ENCODE results near the gene KCNQ1.

Gene KCNQ1

GRCh38 chr11:2462986-2463765 is 18.4 kb downstream of the KCNQ1 start:
- TF ChIP-seq, protein P1, sequence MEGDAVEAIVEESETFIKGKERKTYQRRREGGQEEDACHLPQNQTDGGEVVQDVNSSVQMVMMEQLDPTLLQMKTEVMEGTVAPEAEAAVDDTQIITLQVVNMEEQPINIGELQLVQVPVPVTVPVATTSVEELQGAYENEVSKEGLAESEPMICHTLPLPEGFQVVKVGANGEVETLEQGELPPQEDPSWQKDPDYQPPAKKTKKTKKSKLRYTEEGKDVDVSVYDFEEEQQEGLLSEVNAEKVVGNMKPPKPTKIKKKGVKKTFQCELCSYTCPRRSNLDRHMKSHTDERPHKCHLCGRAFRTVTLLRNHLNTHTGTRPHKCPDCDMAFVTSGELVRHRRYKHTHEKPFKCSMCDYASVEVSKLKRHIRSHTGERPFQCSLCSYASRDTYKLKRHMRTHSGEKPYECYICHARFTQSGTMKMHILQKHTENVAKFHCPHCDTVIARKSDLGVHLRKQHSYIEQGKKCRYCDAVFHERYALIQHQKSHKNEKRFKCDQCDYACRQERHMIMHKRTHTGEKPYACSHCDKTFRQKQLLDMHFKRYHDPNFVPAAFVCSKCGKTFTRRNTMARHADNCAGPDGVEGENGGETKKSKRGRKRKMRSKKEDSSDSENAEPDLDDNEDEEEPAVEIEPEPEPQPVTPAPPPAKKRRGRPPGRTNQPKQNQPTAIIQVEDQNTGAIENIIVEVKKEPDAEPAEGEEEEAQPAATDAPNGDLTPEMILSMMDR (IDR thresholded peaks at IDR 0.05): no peak

DNA sequence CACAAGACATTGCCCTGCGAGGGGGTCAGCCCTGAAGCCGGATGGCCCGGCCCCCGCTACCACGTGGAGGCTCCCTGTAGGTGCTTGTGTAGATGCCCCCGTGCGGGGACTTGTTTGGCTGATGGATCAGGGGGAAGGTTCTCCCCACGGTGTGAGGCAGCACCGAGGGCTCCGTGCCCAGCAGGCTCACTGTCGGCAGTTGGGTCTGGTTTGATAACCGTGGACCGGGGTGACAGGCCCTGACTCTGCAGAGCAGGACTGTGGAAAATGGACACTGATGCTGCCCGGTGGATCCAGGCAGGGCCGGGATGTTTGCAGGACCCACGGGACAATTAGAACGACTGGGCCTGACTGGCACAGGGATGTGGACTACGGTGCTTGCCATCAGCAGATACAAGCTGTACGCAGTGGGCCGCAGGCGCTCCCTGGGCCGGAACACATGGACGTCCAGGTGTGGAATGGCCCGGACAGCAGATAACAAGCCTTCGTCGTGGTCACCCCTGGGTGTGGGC is 19.0 kb downstream of the KCNQ1 start:
- TF ChIP-seq, protein P1 (IDR thresholded peaks at IDR 0.05): no peak

DNA sequence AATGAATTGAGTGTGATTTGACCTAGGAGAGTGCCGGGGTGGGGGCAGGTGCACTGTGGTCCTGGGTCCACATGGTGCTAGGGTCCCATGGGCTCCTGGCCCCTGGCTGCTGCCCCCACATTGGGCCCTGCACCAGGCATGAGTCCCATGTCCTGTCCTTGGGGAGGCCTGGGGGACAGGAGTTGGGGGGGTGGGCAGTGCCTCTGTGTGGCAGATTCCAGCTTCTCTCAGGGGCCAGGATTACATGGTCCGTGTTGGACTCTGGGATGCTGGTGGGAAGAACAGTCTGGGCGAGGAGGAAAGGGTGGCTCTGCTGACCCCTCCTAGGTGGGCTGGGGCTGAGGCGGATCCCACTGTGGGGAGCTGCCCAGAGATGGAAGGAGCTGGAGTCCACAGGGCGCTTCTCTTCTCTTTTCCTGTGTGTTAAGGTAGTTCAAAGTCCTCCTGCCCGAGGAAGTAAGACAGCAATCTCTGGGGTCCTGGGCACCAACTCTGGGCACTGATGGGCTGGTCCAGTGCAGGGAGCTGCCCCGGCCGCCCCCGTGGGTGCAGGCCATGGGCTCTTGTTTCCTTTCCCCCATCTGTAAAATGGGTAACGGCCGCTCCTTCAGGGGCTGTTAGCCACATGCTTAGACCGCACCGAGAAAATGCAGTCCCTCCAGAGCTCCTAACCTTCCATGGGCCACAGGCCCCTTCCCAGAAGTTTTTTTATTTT is 19.8 kb downstream of the KCNQ1 start:
- TF ChIP-seq, protein P1 (IDR thresholded peaks at IDR 0.05): no peak

DNA sequence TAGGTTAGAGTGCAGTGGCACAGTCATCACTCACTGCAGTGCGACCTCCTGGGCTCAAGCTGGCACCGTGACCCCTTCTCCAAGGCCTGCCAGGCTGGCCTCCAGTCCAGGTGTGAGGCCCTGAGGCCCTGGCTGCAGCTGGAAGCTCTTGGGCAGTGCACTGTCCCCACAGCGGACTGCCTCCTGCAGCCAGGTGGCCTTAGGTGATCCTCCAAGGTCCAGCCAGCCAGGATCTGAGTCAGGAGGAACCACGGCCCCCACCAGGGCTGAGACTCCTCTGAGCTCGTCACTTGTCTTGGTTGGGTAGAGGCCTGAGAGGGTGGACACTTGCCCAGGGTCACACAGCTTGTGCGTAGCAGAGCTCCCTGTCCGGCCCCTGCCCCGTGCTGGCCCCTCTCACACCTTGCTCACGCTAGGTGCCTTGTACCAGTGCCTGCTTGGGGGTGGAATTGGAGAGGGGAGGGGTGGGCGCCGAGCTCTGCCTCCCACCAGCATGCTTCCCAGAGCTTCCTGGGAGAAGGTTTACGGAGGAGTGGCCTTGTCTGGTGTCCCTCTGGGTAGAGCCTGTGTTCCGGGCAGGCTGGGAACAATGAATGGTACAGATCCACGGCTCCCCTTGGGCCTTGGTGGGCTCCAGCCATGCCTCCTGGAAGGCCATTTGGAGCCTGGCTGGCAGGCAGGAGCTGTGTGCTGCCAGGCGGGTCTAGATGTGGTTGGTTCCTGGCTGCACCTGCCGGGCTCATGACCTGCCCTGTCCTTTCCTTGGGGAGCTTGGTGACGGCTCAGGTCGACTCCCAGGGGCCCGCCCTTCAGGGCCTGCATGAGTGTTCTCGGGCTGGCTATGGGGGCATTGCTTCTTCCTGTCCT is 20.6 kb downstream of the KCNQ1 start:
- TF ChIP-seq, protein P1 (IDR thresholded peaks at IDR 0.05): no peak

DNA sequence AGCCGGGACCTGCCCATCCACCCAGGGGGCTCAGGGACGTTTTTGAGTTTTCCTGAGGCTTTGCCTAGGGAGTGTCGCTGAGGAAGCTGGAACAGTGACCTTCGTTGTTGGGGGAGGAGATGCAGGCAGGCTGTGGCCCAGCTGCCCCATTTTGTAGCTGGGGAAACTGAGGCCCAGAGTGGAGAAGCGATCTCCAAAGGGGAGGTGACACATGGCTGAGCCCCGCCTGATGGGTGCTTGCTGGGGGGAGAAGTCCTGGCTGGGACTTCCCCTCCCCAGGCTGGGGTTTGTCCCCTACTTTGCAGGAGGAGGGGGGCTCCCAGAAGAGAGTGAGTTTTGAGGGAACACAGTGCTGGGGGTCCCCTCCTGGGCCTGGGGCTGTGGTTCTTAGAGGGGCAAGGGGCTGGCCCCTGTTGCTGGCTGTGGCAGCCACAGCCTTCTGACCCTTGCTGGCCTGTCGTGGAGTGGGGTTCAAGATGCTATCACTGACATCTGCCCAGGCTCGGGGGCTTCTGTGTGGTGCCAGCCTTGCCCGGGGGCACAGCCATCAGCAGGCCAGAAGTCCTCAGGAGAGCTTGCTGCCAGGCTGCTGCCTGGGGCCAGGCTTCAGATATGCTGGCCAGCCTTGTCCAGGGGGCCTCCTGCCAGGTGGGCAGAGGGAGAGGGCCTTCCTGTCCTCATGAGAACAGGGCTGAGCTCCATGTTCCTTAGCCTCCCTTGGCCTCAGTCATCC is 21.4 kb downstream of the KCNQ1 start:
- TF ChIP-seq, protein P1 (IDR thresholded peaks at IDR 0.05): no peak

DNA sequence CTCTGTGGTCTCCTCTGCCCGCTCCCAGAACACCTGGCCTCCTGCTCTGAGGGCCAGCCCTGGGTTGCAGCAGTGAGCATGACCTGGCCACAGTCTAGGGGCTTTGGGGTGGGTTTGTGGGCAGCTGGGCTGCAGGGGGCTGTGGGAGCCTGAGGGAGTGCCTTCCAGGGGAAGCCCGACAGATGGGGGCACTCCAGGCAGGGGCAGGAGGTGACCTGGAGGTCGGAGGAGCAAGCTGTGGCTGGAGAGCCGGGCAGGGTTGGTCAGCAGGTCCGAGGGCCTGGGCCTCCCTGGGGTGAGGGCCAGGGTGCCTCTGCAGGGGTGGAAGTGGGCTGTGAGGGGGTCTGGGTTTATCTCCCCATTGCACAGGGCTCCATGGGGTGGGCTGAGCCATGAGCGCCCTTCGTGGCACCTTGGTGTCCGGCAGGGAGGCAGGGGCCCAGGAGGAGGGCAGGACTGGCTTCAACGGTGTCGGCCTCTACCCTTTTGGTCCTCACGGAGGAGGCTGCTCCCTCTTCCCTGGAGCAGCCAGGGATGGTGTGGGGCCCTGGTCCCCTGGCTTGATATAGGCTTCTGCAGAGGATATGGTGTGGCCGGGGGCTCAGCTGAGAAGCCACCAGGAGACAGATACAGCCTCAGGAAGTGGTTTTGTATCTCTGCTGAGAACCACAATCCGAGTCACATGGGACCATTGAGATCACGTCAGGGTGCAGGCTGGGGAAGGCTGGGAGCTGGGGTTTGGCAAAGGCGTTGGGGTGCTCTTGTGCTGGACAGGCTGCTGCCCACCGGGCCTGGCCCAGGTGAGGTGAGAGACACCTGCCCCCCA is 22.3 kb downstream of the KCNQ1 start:
- TF ChIP-seq, protein P1 (IDR thresholded peaks at IDR 0.05): no peak
